Neural cell (in vitro differentiated cells): Measurements from ENCODE around the gene NCLN. TPM values are rescaled to one million over a fixed set of nuclear protein-coding genes. Genes with fewer than 3 reads are reported as not detected.
"Not testable (repeated sequence)": the region's sequence is repeated elsewhere in the genome, so short reads cannot be mapped to it uniquely, and the experiment has no call there.

ENCODE experiments used
- H2AFZ ChIP-seq: fragments of 200-600, 300-800 bp; sonication (generic), shearing (Covaris generic); 2 replicates; pipeline ENCODE4 v1.6.0; 2014; ENCODE audit warnings: low read depth, mild to moderate bottlenecking, antibody characterized with exemption, low read length, moderate library complexity
- H3F3A ChIP-seq: fragments of 200-600 bp; shearing (Covaris generic); 2 replicates; pipeline ENCODE4 v1.6.1; 2016; ENCODE audit warnings: mild to moderate bottlenecking, moderate library complexity, mixed read lengths, antibody characterized with exemption, low read length; ENCODE audit not compliant: insufficient read depth, poor library complexity, severe bottlenecking
- H3K27ac ChIP-seq: fragments of 200-600, 300-800 bp; sonication (generic), shearing (Covaris generic); 2 replicates; pipeline ENCODE4 v1.5.1; 2014; ENCODE audit warnings: mild to moderate bottlenecking, low read length, moderate library complexity
- H3K27me3 ChIP-seq: fragments of 300-800, 200-600 bp; sonication (generic), shearing (Covaris generic); 2 replicates; pipeline ENCODE4 v1.6.0; 2014; ENCODE audit warnings: mild to moderate bottlenecking, low read depth, low read length, moderate library complexity; ENCODE audit not compliant: insufficient read depth
- H3K36me3 ChIP-seq: fragments of 300-800, 200-600 bp; sonication (generic), shearing (Covaris generic); 2 replicates; pipeline ENCODE4 v1.5.1; 2014; ENCODE audit warnings: mild to moderate bottlenecking, antibody characterized with exemption, low read length, moderate library complexity; ENCODE audit not compliant: insufficient read depth
- H3K4me2 ChIP-seq: fragments of 300-800, 200-600 bp; sonication (generic), shearing (Covaris generic); 2 replicates; pipeline ENCODE4 v1.6.0; 2014; ENCODE audit warnings: mild to moderate bottlenecking, low read length
- H3K4me3 ChIP-seq: fragments of 300-800, 200-600 bp; sonication (generic), shearing (Covaris generic); 2 replicates; pipeline ENCODE4 v1.5.1; 2014; ENCODE audit warnings: mild to moderate bottlenecking, low read length, moderate library complexity
- H3K79me2 ChIP-seq: fragments of 200-600 bp; shearing (Covaris generic); replicated peaks from 2 replicates; pipeline ENCODE4 v1.6.0; 2014; ENCODE audit warnings: mild to moderate bottlenecking, low read length, moderate library complexity; ENCODE audit not compliant: insufficient read depth
- H3K9ac ChIP-seq: fragments of 300-800, 200-600 bp; sonication (generic), shearing (Covaris generic); 2 replicates; pipeline ENCODE4 v1.6.1; 2016; ENCODE audit warnings: mild to moderate bottlenecking, low read length, mixed read lengths
- H3K9me2 ChIP-seq: fragments of 200-600 bp; shearing (Covaris generic); 2 replicates; pipeline ENCODE4 v1.6.1; 2016; ENCODE audit warnings: mild to moderate bottlenecking, low read length, mixed read lengths; ENCODE audit not compliant: insufficient read depth
- H3K9me3 ChIP-seq: fragments of 200-600, 300-800 bp; sonication (generic), shearing (Covaris generic); 2 replicates; pipeline ENCODE4 v1.6.1; 2016; ENCODE audit warnings: mild to moderate bottlenecking, mixed run types, low read length, moderate library complexity, mixed read lengths
- H4K20me1 ChIP-seq: fragments of 200-600 bp; shearing (Covaris generic); 2 replicates; pipeline ENCODE4 v1.6.1; 2016; ENCODE audit warnings: mild to moderate bottlenecking, mixed run types; ENCODE audit not compliant: insufficient read depth
- CTCF ChIP-seq: fragments of 450-650 bp; IDR thresholded peaks from 2 replicates; pipeline ENCODE4 v1.5.1; 2014; ENCODE audit warnings: antibody characterized with exemption, mild to moderate bottlenecking, moderate library complexity; ENCODE audit not compliant: poor library complexity, severe bottlenecking
- EP300 ChIP-seq: fragments of 450-650 bp; conservative IDR thresholded peaks from 2 replicates; pipeline ENCODE4 v1.6.1; 2014; ENCODE audit warnings: antibody characterized with exemption, mild to moderate bottlenecking, moderate library complexity; ENCODE audit not compliant: poor library complexity, severe bottlenecking
- EZH2 ChIP-seq: fragments of 200-600, 300-800 bp; shearing (Covaris generic), sonication (generic); IDR thresholded peaks from 2 replicates; pipeline ENCODE4 v1.6.1; 2014; ENCODE audit warnings: antibody characterized with exemption, low read length, borderline replicate concordance, mild to moderate bottlenecking; ENCODE audit not compliant: insufficient read depth, poor library complexity, severe bottlenecking
- MXI1 ChIP-seq: fragments of 450-650 bp; conservative IDR thresholded peaks from 2 replicates; pipeline ENCODE4 v1.6.1; 2014; ENCODE audit warnings: antibody characterized with exemption, mild to moderate bottlenecking; ENCODE audit not compliant: poor library complexity, severe bottlenecking
- POLR2AphosphoS5 ChIP-seq: IDR thresholded peaks from 2 replicates; pipeline ENCODE4 v1.6.1; 2012
- RAD21 ChIP-seq: fragments of 450-650 bp; conservative IDR thresholded peaks from 2 replicates; pipeline ENCODE4 v1.6.1; 2014; ENCODE audit warnings: antibody characterized with exemption, mild to moderate bottlenecking, moderate library complexity
- REST ChIP-seq: IDR thresholded peaks from 2 replicates; pipeline ENCODE4 v1.6.1; 2012; ENCODE audit warnings: borderline replicate concordance
- SMC3 ChIP-seq: fragments of 450-650 bp; conservative IDR thresholded peaks from 2 replicates; pipeline ENCODE4 v1.6.1; 2014; ENCODE audit warnings: antibody characterized with exemption, mild to moderate bottlenecking, moderate library complexity; ENCODE audit not compliant: poor library complexity
- TAF1 ChIP-seq: IDR thresholded peaks from 2 replicates; pipeline ENCODE4 v1.6.1; 2012; ENCODE audit warnings: low read depth
- polyA plus RNA-seq: library from polyadenylated mRNA; depleted of rRNA; stranded (reverse); fragments of >200 nt; gene quantifications from 2 replicates; pipeline ENCODE4 v1.2.3, GENCODE V29; 2014

Gene NCLN
- polyA plus RNA-seq, 1 donor from 2014 or later: 23.5 TPM

- TF ChIP-seq EP300 (no peak), RAD21 (no peak), EZH2 (no peak), SMC3 (no peak), POLR2AphosphoS5 (no peak), TAF1 (no peak), MXI1 (no peak), CTCF (no peak), REST (no peak)
- Histone ChIP-seq H2AFZ (no peak overlapping the region), H4K20me1 (no peaks in the 10 kb centered on the region), H3K9me2 (no peaks in the 10 kb centered on the region), H3K9me3 (no peaks in the 10 kb centered on the region), H3K36me3 (no peaks in the 10 kb centered on the region), H3K9ac (no peak overlapping the region), H3K27ac (no peak overlapping the region), H3K27me3 (no peaks in the 10 kb centered on the region), H3K4me2 (no peak overlapping the region), H3F3A (no peaks in the 10 kb centered on the region), H3K4me3 (no peak overlapping the region), H3K79me2 (no peaks in the 10 kb centered on the region)
Measured at GRCh38 chr19:3171894-3172672, 13.6 kb upstream of the NCLN start.

GRCh38 chr19:3172673-3173000 is 13.1 kb upstream of the NCLN start:
- H3K4me2 ChIP-seq, H3K9me2 ChIP-seq, H3K27me3 ChIP-seq, H2AFZ ChIP-seq, H3K4me3 ChIP-seq, H3K79me2 ChIP-seq, H4K20me1 ChIP-seq, H3F3A ChIP-seq, H3K9ac ChIP-seq, H3K9me3 ChIP-seq, H3K27ac ChIP-seq, H3K36me3 ChIP-seq: not testable (repeated sequence)
